Type B pancreatic cell (in vitro differentiated cells): ENCODE results near the gene RAD51AP1. TPM values are rescaled to one million over a fixed set of nuclear protein-coding genes. Genes with fewer than 3 reads are reported as not detected.

ENCODE experiments used
- DNase-seq: peaks from one replicate; pipeline ENCODE4 v3.0.0; 2021; ENCODE audit warnings: mixed read lengths; ENCODE audit not compliant: unreplicated experiment; ENCODE audit errors: extremely low spot score
- H3K27ac Mint-ChIP-seq: 2 replicates; pipeline ENCODE4 v1.8.0; 2021; ENCODE audit warnings: mild to moderate bottlenecking, mixed read lengths
- H3K27me3 Mint-ChIP-seq: 2 replicates; pipeline ENCODE4 v1.8.0; 2021; ENCODE audit warnings: mixed read lengths
- H3K36me3 Mint-ChIP-seq: 2 replicates; pipeline ENCODE4 v1.8.0; 2021; ENCODE audit warnings: mixed read lengths
- H3K4me1 Mint-ChIP-seq: one replicate; pipeline ENCODE4 v1.8.0; 2021; ENCODE audit warnings: mixed read lengths; ENCODE audit not compliant: unreplicated experiment
- H3K4me3 Mint-ChIP-seq: 2 replicates; pipeline ENCODE4 v1.8.0; 2021; ENCODE audit warnings: mild to moderate bottlenecking, mixed read lengths
- H3K9me3 Mint-ChIP-seq: 2 replicates; pipeline ENCODE4 v1.8.0; 2021; ENCODE audit warnings: mixed read lengths
- total RNA-seq: library from RNA; stranded (reverse); gene quantifications from 2 replicates; pipeline ENCODE4 v1.2.1, GENCODE V29; 2021; ENCODE audit warnings: low replicate concordance
- TF ChIP-seq, protein P1 (sequence below): fragments of 200-600 bp; sonication (generic); conservative IDR thresholded peaks from 2 replicates; pipeline ENCODE4 v1.5.0; 2021; ENCODE audit warnings: antibody characterized with exemption, mild to moderate bottlenecking

The RAD51AP1 gene
- total RNA-seq, 1 donor from 2014 or later, result 26.6 TPM

- no peaks in the 10 kb centered on the region for H3K36me3 Mint-ChIP-seq
- TF ChIP-seq, protein P1, sequence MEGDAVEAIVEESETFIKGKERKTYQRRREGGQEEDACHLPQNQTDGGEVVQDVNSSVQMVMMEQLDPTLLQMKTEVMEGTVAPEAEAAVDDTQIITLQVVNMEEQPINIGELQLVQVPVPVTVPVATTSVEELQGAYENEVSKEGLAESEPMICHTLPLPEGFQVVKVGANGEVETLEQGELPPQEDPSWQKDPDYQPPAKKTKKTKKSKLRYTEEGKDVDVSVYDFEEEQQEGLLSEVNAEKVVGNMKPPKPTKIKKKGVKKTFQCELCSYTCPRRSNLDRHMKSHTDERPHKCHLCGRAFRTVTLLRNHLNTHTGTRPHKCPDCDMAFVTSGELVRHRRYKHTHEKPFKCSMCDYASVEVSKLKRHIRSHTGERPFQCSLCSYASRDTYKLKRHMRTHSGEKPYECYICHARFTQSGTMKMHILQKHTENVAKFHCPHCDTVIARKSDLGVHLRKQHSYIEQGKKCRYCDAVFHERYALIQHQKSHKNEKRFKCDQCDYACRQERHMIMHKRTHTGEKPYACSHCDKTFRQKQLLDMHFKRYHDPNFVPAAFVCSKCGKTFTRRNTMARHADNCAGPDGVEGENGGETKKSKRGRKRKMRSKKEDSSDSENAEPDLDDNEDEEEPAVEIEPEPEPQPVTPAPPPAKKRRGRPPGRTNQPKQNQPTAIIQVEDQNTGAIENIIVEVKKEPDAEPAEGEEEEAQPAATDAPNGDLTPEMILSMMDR, result no peak
- peaks cover 65% of the 10 kb centered on the region for H3K27me3 Mint-ChIP-seq
- no peak overlapping the region for H3K27ac Mint-ChIP-seq
- no peaks in the 10 kb centered on the region for H3K4me1 Mint-ChIP-seq
- no peaks in the 10 kb centered on the region for H3K9me3 Mint-ChIP-seq
- DNase-seq, result no peak
- H3K4me3 Mint-ChIP-seq, result no peak overlapping the region
Measured at GRCh38 chr12:4584896-4585295, 46.2 kb downstream of the RAD51AP1 start.

- H3K9me3 Mint-ChIP-seq, result no peaks in the 10 kb centered on the region
- H3K4me1 Mint-ChIP-seq, result no peaks in the 10 kb centered on the region
- H3K36me3 Mint-ChIP-seq, result no peaks in the 10 kb centered on the region
- H3K27ac Mint-ChIP-seq, result no peak overlapping the region
- H3K4me3 Mint-ChIP-seq, result no peak overlapping the region
- H3K27me3 Mint-ChIP-seq, result peaks cover 62% of the 10 kb centered on the region
- DNase-seq, result no peak
- TF ChIP-seq, protein P1, result no peak
Measured at GRCh38 chr12:4586500-4586899, 47.8 kb downstream of the RAD51AP1 start.

- no peaks in the 10 kb centered on the region for H3K4me1 Mint-ChIP-seq
- TF ChIP-seq, protein P1, result no peak
- H3K9me3 Mint-ChIP-seq, result no peaks in the 10 kb centered on the region
- no peak for DNase-seq
- no peak overlapping the region for H3K27ac Mint-ChIP-seq
- peaks cover 65% of the 10 kb centered on the region for H3K27me3 Mint-ChIP-seq
- no peaks in the 10 kb centered on the region for H3K36me3 Mint-ChIP-seq
- no peak overlapping the region for H3K4me3 Mint-ChIP-seq
Measured at GRCh38 chr12:4587108-4587507, 48.4 kb downstream of the RAD51AP1 start.

GRCh38 chr12:4588916-4589315 is 50.2 kb downstream of the RAD51AP1 start:
- Mint-ChIP-seq H3K27me3 (peaks cover 70% of the 10 kb centered on the region), H3K4me1 (no peaks in the 10 kb centered on the region), H3K4me3 (no peak overlapping the region), H3K9me3 (no peaks in the 10 kb centered on the region), H3K36me3 (no peaks in the 10 kb centered on the region), H3K27ac (no peak overlapping the region)
- DNase-seq, result no peak
- TF ChIP-seq, protein P1, result no peak

GRCh38 chr12:4589941-4590340 is 51.3 kb downstream of the RAD51AP1 start:
- TF ChIP-seq, protein P1, result no peak
- no peaks in the 10 kb centered on the region for H3K9me3 Mint-ChIP-seq
- H3K27me3 Mint-ChIP-seq, result peaks cover 71% of the 10 kb centered on the region
- no peak for DNase-seq
- H3K4me3 Mint-ChIP-seq, result no peak overlapping the region
- H3K4me1 Mint-ChIP-seq, result no peaks in the 10 kb centered on the region
- H3K36me3 Mint-ChIP-seq, result no peaks in the 10 kb centered on the region
- no peak overlapping the region for H3K27ac Mint-ChIP-seq

GRCh38 chr12:4591180-4591687 is 52.5 kb downstream of the RAD51AP1 start:
- no peak overlapping the region for H3K27ac Mint-ChIP-seq
- H3K27me3 Mint-ChIP-seq, result peaks cover 68% of the 10 kb centered on the region
- H3K9me3 Mint-ChIP-seq, result no peaks in the 10 kb centered on the region

More at GRCh38 chr12:4591180-4591687, 52.5 kb downstream of the RAD51AP1 start:
- Mint-ChIP-seq H3K36me3 (no peaks in the 10 kb centered on the region), H3K4me3 (no peak overlapping the region), H3K4me1 (no peaks in the 10 kb centered on the region)
- DNase-seq, result no peak
- TF ChIP-seq, protein P1, result no peak
